Liver (tissue), 9 donors: ENCODE results near the gene COL5A1. TPM values are rescaled to one million over a fixed set of nuclear protein-coding genes. Genes with fewer than 3 reads are reported as not detected.
"Not testable (repeated sequence)": the region's sequence is repeated elsewhere in the genome, so short reads cannot be mapped to it uniquely, and the experiment has no call there.

Experiments
- DNase-seq: peaks from one replicate; pipeline ENCODE4 v3.0.0-alpha.2; 2017; ENCODE audit warnings: low spot score
- H3K27ac ChIP-seq, 2 donors: one replicate each; pipeline ENCODE4 v1.7.0; 2013; ENCODE audit warnings: inconsistent platforms in 2 of 2, low read length in 2 of 2, control low read depth in 1 of 2, low read depth in 1 of 2, mild to moderate bottlenecking in 1 of 2
- H3K27me3 ChIP-seq, 4 donors: one replicate each; pipeline versions ENCODE4 v1.6.1 to v1.7.0; 2013; ENCODE audit warnings: low read length in 3 of 4, inconsistent platforms in 1 of 4, mild to moderate bottlenecking in 1 of 4, moderate library complexity in 1 of 4; ENCODE audit not compliant: control insufficient read depth in 4 of 4, insufficient read depth in 4 of 4
- H3K36me3 ChIP-seq, 4 donors: one replicate each; pipeline versions ENCODE4 v1.6.1 to v1.7.0; 2013; ENCODE audit warnings: low read length in 3 of 4, mild to moderate bottlenecking in 3 of 4, low read depth in 1 of 4, moderate library complexity in 1 of 4; ENCODE audit not compliant: control insufficient read depth in 4 of 4, insufficient read depth in 3 of 4
- H3K4me1 ChIP-seq, 4 donors: one replicate each; pipeline versions ENCODE4 v1.6.1 to v1.7.0; 2013; ENCODE audit warnings: low read length in 3 of 4, mild to moderate bottlenecking in 3 of 4, moderate library complexity in 1 of 4; ENCODE audit not compliant: control insufficient read depth in 4 of 4, insufficient read depth in 4 of 4
- H3K4me3 ChIP-seq, 3 donors: one replicate each; pipeline versions ENCODE4 v1.6.1 to v1.7.0; 2013; ENCODE audit warnings: low read length in 3 of 3, control low read depth in 1 of 3, low read depth in 1 of 3, mild to moderate bottlenecking in 1 of 3
- H3K9ac ChIP-seq, 2 donors: one replicate each; pipeline ENCODE4 v1.7.0; 2013; ENCODE audit warnings: low read length in 2 of 2, mild to moderate bottlenecking in 2 of 2, moderate library complexity in 2 of 2, control low read depth in 1 of 2, low read depth in 1 of 2
- H3K9me3 ChIP-seq, 4 donors: one replicate each; pipeline versions ENCODE4 v1.6.1 to v1.7.0; 2013; ENCODE audit warnings: low read length in 3 of 4; ENCODE audit not compliant: control insufficient read depth in 4 of 4
- CTCF ChIP-seq: fragments of 150-350 bp; IDR thresholded peaks from 2 replicates; pipeline ENCODE4 v1.5.1; 2017; ENCODE audit warnings: improper control_type of control experiment, low read depth, low read length; ENCODE audit not compliant: missing input control
- EGR1 ChIP-seq, 2 donors: IDR thresholded peaks; 2 replicates each; pipeline ENCODE4 v1.6.1; 2016 to 2018; ENCODE audit warnings: antibody characterized with exemption in 2 of 2, low read depth in 2 of 2
- FOXA2 ChIP-seq: IDR thresholded peaks from 2 replicates; pipeline ENCODE4 v1.6.1; 2016; ENCODE audit warnings: antibody characterized with exemption
- GABPA ChIP-seq, 2 donors: IDR thresholded peaks in 1 of 2; conservative IDR thresholded peaks in 1 of 2; 2 replicates each; pipeline ENCODE4 v1.6.1; 2016; ENCODE audit warnings: antibody characterized with exemption in 2 of 2, mild to moderate bottlenecking in 1 of 2, moderate library complexity in 1 of 2
- HNF4A ChIP-seq, 2 donors: conservative IDR thresholded peaks; 2 replicates each; pipeline ENCODE4 v1.6.1; 2016; ENCODE audit warnings: antibody characterized with exemption in 2 of 2, mild to moderate bottlenecking in 2 of 2
- HNF4G ChIP-seq: IDR thresholded peaks from 2 replicates; pipeline ENCODE4 v1.6.1; 2016; ENCODE audit warnings: antibody characterized with exemption
- JUND ChIP-seq, 2 donors: IDR thresholded peaks; 2 replicates each; pipeline ENCODE4 v1.6.1; 2016; ENCODE audit warnings: antibody characterized with exemption in 2 of 2
- MAX ChIP-seq: IDR thresholded peaks from 2 replicates; pipeline ENCODE4 v1.6.1; 2016; ENCODE audit warnings: antibody characterized with exemption
- NR2F2 ChIP-seq: IDR thresholded peaks from 2 replicates; pipeline ENCODE4 v1.6.1; 2016; ENCODE audit warnings: antibody characterized with exemption
- RAD21 ChIP-seq, 2 donors: IDR thresholded peaks; 2 replicates each; pipeline ENCODE4 v1.6.1; 2016; ENCODE audit warnings: antibody characterized with exemption in 2 of 2, mild to moderate bottlenecking in 2 of 2
- REST ChIP-seq: IDR thresholded peaks from 2 replicates; pipeline ENCODE4 v1.6.1; 2016; ENCODE audit warnings: antibody characterized with exemption, mild to moderate bottlenecking
- RXRA ChIP-seq, 2 donors: IDR thresholded peaks; 2 replicates each; pipeline ENCODE4 v1.6.1; 2017 to 2018; ENCODE audit warnings: antibody characterized with exemption in 2 of 2, mild to moderate bottlenecking in 1 of 2
- SP1 ChIP-seq: IDR thresholded peaks from 2 replicates; pipeline ENCODE4 v1.6.1; 2018; ENCODE audit warnings: antibody characterized with exemption, mild to moderate bottlenecking
- TAF1 ChIP-seq: conservative IDR thresholded peaks from 2 replicates; pipeline ENCODE4 v1.6.1; 2016; ENCODE audit warnings: antibody characterized with exemption, mild to moderate bottlenecking
- YY1 ChIP-seq: IDR thresholded peaks from 2 replicates; pipeline ENCODE4 v1.6.1; 2016; ENCODE audit warnings: antibody characterized with exemption, mild to moderate bottlenecking
- WGBS: extraction: QIAGEN DNeasy Blood & Tissue Kit; methylation state at CpG from one replicate; pipeline ENCODE4 v1.1.7; 2013; 5-methylcytosine and 5-hydroxymethylcytosine counted together
- polyA plus RNA-seq, 2 donors: library from polyadenylated mRNA; stranded (reverse) in 1 of 2; unstranded in 1 of 2; fragments of 200-250 nt in 1 of 2; fragments of >200 nt in 1 of 2; fragmentation: Nextera tagmentation in 1 of 2; extraction: Ambion mirVana in 1 of 2; gene quantifications; one replicate each; pipeline versions ENCODE4 v1.2.1 to v1.2.3, GENCODE V29; 2013 to 2015
- total RNA-seq, 2 donors: library from RNA; depleted of rRNA; stranded (reverse); fragments of >200 nt; gene quantifications; one replicate each; pipeline ENCODE4 v1.2.3, GENCODE V29; 2014
- TF ChIP-seq, protein P1 (sequence below): IDR thresholded peaks from 2 replicates; pipeline ENCODE4 v1.6.1; 2016; ENCODE audit warnings: antibody characterized with exemption
- TF ChIP-seq, protein P2 (sequence below): IDR thresholded peaks from 2 replicates; pipeline ENCODE4 v1.6.1; 2016; ENCODE audit warnings: antibody characterized with exemption
- donor health status: healthy.
- donor health status: healthy.
- donor health status: healthy.
- donor health status: healthy.
- donor health status: healthy.

The COL5A1 gene
- total and polyA plus RNA-seq, 4 donors: 0.67 to 15.6 (median 11.2) TPM

DNA sequence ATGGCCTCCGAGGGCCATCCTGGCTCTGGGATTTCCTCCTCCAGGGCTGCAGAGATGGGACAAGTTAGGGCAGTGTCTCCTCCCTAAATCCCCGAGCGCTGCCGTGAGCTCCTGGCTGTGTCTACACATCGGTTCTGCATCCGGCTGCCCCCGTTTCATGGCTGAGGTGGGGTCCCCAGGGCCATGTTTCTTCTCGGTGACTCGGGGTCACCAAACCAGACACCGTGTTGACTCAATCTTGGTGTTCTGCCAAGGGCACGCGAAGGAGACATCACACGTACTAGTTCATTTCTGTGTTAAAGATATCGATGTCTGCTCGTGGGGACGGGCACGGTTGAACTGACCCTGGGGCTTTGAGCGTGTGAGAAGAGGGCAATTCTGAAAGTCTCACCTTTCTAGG, 60.7 kb downstream of the COL5A1 start:
- no peak overlapping the region for H3K9ac ChIP-seq
- TF ChIP-seq, protein P1, sequence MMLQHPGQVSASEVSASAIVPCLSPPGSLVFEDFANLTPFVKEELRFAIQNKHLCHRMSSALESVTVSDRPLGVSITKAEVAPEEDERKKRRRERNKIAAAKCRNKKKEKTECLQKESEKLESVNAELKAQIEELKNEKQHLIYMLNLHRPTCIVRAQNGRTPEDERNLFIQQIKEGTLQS: no peak
- TF ChIP-seq JUND (IDR thresholded peaks at IDR 0.05) (no peak), HNF4A (conservative IDR thresholded peaks at IDR 0.05) (no peak), NR2F2 (no peak), FOXA2 (no peak), EGR1 (IDR thresholded peaks at IDR 0.05; ENCODE audit: low read depth in 2 of 2) (no peak), MAX (no peak), TAF1 (no peak)
- TF ChIP-seq, protein P2, sequence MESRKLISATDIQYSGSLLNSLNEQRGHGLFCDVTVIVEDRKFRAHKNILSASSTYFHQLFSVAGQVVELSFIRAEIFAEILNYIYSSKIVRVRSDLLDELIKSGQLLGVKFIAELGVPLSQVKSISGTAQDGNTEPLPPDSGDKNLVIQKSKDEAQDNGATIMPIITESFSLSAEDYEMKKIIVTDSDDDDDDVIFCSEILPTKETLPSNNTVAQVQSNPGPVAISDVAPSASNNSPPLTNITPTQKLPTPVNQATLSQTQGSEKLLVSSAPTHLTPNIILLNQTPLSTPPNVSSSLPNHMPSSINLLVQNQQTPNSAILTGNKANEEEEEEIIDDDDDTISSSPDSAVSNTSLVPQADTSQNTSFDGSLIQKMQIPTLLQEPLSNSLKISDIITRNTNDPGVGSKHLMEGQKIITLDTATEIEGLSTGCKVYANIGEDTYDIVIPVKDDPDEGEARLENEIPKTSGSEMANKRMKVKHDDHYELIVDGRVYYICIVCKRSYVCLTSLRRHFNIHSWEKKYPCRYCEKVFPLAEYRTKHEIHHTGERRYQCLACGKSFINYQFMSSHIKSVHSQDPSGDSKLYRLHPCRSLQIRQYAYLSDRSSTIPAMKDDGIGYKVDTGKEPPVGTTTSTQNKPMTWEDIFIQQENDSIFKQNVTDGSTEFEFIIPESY: no peak
- H3K4me3 ChIP-seq: no peak overlapping the region
- H3K27me3 ChIP-seq: peaks cover 0 to 4% (median 0%) of the 10 kb centered on the region in 4 donors
- H3K27ac ChIP-seq: no peak overlapping the region
- H3K4me1 ChIP-seq: peaks cover 0 to 4% (median 0%) of the 10 kb centered on the region in 4 donors
- 78% methylated on average over 18 of the region's 18 CpGs for WGBS
- no peaks in the 10 kb centered on the region for H3K9me3 ChIP-seq
- DNase-seq: no peak
- no peaks in the 10 kb centered on the region for H3K36me3 ChIP-seq

- not testable (repeated sequence) for H3K4me3 ChIP-seq, H3K9ac ChIP-seq, DNase-seq, H3K27ac ChIP-seq, H3K9me3 ChIP-seq, H3K36me3 ChIP-seq, H3K27me3 ChIP-seq, H3K4me1 ChIP-seq
- 87% methylated on average over 13 of the region's 13 CpGs for WGBS
Observed at GRCh38 chr9:134703730-134704114, 62.1 kb downstream of the COL5A1 start.

DNA sequence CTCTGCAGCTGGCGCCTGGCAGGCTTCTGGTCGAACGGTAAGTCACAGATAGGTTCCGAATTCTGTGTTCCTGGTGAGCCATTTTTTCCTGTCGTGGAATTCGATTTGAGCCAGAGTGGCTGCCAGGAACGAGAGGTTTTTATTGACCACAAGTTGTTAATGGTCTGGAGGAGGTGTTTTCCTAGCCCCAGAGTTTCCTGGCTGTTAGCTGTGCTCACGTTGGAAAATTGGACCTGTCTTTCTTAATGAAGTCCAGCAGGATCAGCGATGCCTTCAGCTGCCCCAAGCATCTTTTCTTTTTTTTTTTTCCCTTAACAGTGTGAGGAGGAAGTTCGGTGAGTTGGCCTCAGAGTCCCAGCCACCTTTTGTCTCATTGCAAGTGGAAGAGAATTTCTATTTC, 62.9 kb downstream of the COL5A1 start:
- Histone ChIP-seq H3K4me3 (no peak overlapping the region), H3K4me1 (no peaks in the 10 kb centered on the region), H3K27me3 (peaks cover 0 to 4% (median 0%) of the 10 kb centered on the region in 4 donors), H3K27ac (no peak overlapping the region), H3K9me3 (no peaks in the 10 kb centered on the region), H3K9ac (no peak overlapping the region), H3K36me3 (no peaks in the 10 kb centered on the region)
- DNase-seq: no peak
- WGBS: 64% methylated on average over 10 of the region's 10 CpGs
- TF ChIP-seq CTCF (no peak), REST (no peak), EGR1 (IDR thresholded peaks at IDR 0.05; ENCODE audit: low read depth in 2 of 2) (no peak), GABPA (IDR thresholded peaks at IDR 0.05 in 1 of 2, conservative IDR thresholded peaks at IDR 0.05 in 1 of 2) (no peak), RXRA (IDR thresholded peaks at IDR 0.05) (no peak), JUND (IDR thresholded peaks at IDR 0.05) (no peak), YY1 (no peak), HNF4G (no peak), NR2F2 (no peak), MAX (no peak), FOXA2 (no peak), SP1 (no peak), HNF4A (conservative IDR thresholded peaks at IDR 0.05) (no peak), TAF1 (no peak), RAD21 (IDR thresholded peaks at IDR 0.05) (no peak)
- TF ChIP-seq, protein P2: no peak
- TF ChIP-seq, protein P1: no peak
